LNCaP clone FGC (cell line): ENCODE measurements around the gene FAM111A.
"Not testable (repeated sequence)": the region's sequence is repeated elsewhere in the genome, so short reads cannot be mapped to it uniquely, and the experiment has no call there.

Source experiments
- DNase-seq: peaks from one replicate; pipeline ENCODE4 v3.0.0-alpha.2; 2011; ENCODE audit warnings: low read depth
- H3K4me3 ChIP-seq: 2 replicates; pipeline ENCODE4 v1.5.1; 2011; ENCODE audit warnings: mild to moderate bottlenecking, low read depth, low read length, control low read depth
- TF ChIP-seq, protein P1 (sequence below): IDR thresholded peaks from 2 replicates; pipeline ENCODE4 v1.5.1; 2012; ENCODE audit warnings: mild to moderate bottlenecking; ENCODE audit not compliant: control insufficient read depth, insufficient read depth; ENCODE audit errors: extremely low read depth

FAM111A gene

DNA sequence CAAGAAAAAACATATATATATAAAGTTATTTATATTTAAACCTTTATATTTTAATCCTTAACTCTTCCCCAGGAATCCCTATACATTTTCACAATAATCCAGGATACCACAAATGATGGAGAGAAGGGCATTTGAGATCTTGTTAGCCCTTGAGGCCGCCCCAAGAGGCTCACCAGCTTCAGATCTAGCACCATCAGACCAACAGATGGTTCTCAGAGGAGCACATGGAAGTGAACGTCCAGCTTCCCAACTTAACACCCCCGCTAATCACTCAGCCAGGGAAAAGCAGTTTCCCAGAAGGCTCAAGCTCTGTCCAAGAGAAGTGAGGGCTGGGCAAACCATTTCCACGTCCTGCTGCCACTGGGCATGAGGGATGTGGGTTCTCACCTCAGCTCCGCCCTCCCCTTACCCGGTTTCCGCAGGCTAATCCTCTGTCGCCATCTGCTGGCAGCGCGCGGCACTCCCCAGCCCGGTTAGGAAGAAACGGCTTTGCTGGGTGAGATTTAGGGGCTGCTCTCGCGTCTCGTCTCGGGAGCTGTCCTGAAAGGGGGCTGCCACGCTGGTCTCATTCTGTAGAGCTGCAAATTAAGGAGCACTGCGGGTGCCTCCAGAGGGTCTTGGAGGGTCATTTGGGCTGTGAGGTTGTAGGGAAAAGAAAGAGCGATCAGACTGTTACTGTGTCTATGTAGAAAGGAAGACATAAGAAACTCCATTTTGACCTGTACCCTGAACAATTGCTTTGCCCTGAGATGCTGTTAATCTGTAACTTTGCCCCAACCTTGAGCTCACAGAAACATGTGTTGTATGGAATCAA lies 6.8 kb upstream of the FAM111A start:
- DNase-seq = no peak
- TF ChIP-seq, protein P1, sequence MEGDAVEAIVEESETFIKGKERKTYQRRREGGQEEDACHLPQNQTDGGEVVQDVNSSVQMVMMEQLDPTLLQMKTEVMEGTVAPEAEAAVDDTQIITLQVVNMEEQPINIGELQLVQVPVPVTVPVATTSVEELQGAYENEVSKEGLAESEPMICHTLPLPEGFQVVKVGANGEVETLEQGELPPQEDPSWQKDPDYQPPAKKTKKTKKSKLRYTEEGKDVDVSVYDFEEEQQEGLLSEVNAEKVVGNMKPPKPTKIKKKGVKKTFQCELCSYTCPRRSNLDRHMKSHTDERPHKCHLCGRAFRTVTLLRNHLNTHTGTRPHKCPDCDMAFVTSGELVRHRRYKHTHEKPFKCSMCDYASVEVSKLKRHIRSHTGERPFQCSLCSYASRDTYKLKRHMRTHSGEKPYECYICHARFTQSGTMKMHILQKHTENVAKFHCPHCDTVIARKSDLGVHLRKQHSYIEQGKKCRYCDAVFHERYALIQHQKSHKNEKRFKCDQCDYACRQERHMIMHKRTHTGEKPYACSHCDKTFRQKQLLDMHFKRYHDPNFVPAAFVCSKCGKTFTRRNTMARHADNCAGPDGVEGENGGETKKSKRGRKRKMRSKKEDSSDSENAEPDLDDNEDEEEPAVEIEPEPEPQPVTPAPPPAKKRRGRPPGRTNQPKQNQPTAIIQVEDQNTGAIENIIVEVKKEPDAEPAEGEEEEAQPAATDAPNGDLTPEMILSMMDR = peak; percentile 99
- no peak overlapping the region for H3K4me3 ChIP-seq

DNA sequence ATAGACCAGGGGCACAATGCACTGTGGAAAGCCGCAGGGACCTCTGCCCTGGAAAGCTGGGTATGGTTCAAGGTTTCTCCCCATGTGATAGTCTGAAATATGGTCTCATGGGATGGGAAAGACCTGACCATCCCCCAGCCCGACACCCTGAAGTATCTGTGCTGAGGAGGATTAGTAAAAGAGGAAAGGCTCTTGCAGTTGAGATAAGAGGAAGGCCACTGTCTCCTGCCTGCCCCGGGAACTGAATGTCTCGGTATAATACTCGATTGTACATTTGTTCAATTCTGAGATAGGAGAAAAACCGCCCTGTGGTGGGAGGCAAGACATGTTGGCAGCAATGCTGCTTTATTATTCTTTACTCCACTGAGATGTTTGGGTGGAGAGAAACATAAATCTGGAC lies 6.1 kb upstream of the FAM111A start:
- not testable (repeated sequence) for H3K4me3 ChIP-seq, DNase-seq

DNA sequence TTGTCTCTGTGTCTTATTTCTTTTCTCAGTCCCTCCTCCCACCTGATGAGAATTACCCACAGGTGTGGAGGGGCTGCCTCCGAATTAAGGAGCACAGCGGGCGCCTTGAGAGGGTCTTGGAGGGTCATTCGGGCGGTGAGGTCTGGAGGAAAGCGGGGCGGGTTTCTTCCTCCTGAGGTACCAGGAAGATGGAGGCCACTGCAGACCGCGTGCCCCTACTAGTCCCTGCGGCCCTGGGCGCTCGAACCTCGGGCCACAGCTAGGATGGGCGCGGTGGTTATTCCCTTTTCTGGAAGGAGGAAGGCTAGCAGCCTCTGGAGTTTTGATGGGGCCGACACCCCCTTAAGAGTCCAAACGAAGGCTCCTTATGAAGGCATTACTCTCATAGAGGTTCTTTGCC lies 5.5 kb upstream of the FAM111A start:
- TF ChIP-seq, protein P1 = no peak
- no peak for DNase-seq
- no peak overlapping the region for H3K4me3 ChIP-seq

DNA sequence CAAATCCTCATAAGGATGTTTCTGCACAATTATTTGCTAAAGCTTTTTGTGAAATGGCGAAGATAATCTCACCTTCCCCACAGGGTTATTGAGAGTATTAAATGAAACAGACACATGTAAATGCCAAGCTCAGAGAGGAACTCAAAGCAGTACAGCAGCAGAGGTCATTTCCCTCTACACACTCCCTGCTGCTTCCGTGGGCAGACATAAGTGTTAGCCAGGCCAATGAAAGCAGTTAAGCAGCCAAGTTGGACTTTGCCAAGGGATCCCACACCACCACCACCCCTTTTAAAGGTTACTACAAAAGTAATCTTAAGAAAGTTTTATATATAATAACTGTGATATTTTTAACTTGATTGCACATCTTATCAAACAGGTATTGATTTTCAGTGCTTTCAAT lies 4.0 kb upstream of the FAM111A start:
- no peak for DNase-seq
- no peak overlapping the region for H3K4me3 ChIP-seq
- TF ChIP-seq, protein P1 = no peak

DNA sequence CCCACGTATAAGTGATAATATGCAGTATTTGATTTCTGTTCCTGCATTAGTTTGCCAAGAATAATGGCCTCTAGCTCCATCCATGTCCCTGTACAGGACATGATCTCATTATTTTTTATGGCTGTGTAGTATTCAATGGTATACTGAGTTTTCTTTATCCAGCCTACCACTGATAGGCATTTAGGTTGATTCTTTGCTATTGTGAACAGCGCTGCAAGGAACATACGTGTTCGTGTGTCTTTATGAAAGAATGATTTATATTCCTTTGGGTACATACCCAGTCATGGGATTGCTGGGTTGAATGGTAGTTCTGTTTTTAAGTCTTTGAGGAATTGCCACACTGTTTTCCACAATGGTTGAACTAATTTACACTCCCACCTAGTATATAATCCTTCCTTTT lies 1.5 kb upstream of the FAM111A start:
- TF ChIP-seq, protein P1 = no peak
- peak overlapping the region; percentile 86; the same call in 1 of the 2 replicates for H3K4me3 ChIP-seq

DNA sequence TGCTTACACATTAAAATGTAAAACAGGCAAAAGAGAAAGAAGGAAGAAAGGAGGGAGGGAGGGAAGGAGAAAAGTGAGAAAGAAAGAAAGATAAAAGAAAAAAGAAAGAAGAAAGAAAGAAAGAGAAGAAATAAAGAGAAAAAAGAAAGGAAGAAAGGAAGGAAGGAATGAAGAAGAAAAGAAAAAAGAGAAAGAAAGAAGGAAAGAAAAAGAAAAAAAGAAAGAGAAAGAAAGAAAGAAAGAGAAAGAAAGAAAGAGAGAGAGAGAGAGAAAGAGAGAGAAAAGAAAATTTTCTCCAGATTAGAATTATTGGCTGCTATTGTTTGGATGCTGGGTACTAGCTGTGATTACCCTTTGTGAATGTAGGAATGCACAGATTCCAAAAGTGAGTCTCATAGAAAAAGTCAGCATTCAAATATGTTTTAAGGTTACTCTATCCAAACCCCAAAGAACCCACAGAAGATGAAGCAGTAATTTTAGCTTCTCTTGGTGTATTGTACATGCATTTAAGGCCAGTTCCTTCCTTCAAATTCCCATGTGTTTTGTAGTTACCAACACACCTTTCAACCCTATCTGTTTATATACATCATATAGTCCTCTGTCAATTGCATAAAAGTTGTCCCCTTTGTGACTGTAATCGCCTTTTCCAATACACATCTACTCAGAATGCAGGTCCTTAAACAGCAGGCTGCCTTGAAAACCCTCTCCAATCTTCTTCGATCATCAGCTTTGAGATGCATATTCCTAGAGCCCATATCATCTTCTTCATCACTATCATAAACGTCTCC lies 789 bp upstream of the FAM111A start:
- H3K4me3 ChIP-seq = peak overlapping the region; percentile 86
- TF ChIP-seq, protein P1 = no peak
- no peak for DNase-seq

More for the DNA sequence above, 1.5 kb upstream of the FAM111A start:
- DNase-seq = no peak

DNA sequence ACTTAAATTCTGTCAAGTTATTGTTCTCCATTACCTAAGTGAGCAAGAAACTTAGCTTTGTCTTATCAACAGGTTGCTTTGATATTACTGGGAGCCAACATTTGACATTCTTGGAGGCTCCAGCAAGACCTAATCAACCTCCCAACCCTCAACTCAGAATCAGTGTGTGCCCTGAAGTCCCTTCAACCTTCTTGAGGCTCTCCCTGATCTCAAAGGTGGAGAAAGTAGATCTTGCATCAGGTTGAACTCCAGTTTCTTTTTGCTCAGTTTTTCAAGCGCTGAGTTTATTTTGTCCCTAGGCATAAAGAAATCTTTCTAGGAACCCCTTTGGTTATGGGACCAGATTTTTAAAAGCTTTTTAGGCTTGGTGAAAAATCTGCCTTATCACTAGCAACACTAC lies 1.4 kb downstream of the FAM111A start:
- TF ChIP-seq, protein P1 = no peak
- H3K4me3 ChIP-seq = peak overlapping the region; percentile 86
- DNase-seq = no peak
